ENCODE results near the gene EPHB1.

DNA sequence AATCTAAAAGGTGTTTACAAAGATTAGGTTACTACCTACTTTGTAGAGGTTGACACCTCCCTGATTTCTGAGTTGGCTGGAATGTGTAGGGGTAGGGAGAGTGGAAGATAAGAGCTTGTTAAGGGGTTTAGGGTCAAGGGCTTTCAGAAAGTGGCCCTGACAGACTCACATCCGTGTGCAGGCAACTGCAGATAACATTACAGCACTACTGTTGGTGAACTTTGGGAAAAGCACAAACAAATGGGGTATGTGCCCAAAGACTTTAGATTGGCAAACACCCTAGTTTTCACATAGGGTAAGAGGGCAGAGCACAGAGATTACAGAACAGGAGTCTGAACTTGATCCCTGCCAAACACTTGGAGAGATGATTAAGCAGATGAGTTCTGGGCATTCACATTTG, 375.7 kb downstream of the EPHB1 start:
- no peak for TF ChIP-seq POLR2A (IDR thresholded peaks at IDR 0.05)
- TF ChIP-seq, protein P1, sequence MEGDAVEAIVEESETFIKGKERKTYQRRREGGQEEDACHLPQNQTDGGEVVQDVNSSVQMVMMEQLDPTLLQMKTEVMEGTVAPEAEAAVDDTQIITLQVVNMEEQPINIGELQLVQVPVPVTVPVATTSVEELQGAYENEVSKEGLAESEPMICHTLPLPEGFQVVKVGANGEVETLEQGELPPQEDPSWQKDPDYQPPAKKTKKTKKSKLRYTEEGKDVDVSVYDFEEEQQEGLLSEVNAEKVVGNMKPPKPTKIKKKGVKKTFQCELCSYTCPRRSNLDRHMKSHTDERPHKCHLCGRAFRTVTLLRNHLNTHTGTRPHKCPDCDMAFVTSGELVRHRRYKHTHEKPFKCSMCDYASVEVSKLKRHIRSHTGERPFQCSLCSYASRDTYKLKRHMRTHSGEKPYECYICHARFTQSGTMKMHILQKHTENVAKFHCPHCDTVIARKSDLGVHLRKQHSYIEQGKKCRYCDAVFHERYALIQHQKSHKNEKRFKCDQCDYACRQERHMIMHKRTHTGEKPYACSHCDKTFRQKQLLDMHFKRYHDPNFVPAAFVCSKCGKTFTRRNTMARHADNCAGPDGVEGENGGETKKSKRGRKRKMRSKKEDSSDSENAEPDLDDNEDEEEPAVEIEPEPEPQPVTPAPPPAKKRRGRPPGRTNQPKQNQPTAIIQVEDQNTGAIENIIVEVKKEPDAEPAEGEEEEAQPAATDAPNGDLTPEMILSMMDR (IDR thresholded peaks at IDR 0.05): no peak

All from uterus (tissue), 2 donors.